Measurements from ENCODE around the gene MRPL50. TPM values are rescaled to one million over a fixed set of nuclear protein-coding genes. Genes with fewer than 3 reads are reported as not detected.

MRPL50 gene
- total RNA-seq, 1 experiment from 2014 or later: 20.0 TPM

GRCh38 chr9:101369286-101369685 is 29.1 kb downstream of the MRPL50 start:
- H3K14ac ChIP-seq (ENCODE audit: insufficient read depth, low read length): no peak overlapping the region
- no peak for DNase-seq
- no peaks in the 10 kb centered on the region for H3K36me3 Mint-ChIP-seq (ENCODE audit: insufficient read depth in 1 of 3, low read depth in 3 of 3)
- no peak overlapping the region for H2BK15ac ChIP-seq (ENCODE audit: low read depth, low read length)
- no peaks in the 10 kb centered on the region for H3K27me3 ChIP-seq (ENCODE audit: insufficient read depth, low read length)
- no peaks in the 10 kb centered on the region for H3K23me2 ChIP-seq (ENCODE audit: insufficient read length, low read depth, low read length, poor library complexity, severe bottlenecking)
- no peak overlapping the region for H2BK12ac ChIP-seq (ENCODE audit: insufficient read length, low read depth, low read length)
- no peak overlapping the region for H2BK20ac ChIP-seq (ENCODE audit: low read depth, low read length, poor library complexity, severe bottlenecking)
- no peak overlapping the region for H4K8ac ChIP-seq (replicated peaks; ENCODE audit: insufficient read length, low read depth, low read length)
- no peak overlapping the region for H4K91ac ChIP-seq (ENCODE audit: insufficient read length, low read depth, low read length)
- no peak overlapping the region for H3K23ac ChIP-seq (ENCODE audit: insufficient read length, low read depth, low read length)
- no peaks in the 10 kb centered on the region for H3K27me3 Mint-ChIP-seq (ENCODE audit: low read depth)
- no peak overlapping the region for H3K27ac Mint-ChIP-seq
- no peak overlapping the region for H2BK5ac ChIP-seq (ENCODE audit: insufficient read length, low read length)
- H3K9ac ChIP-seq (ENCODE audit: extremely low read depth, insufficient read length, low read length): no peak overlapping the region
- H3K79me2 ChIP-seq (ENCODE audit: insufficient read depth, low read length): no peaks in the 10 kb centered on the region
- H3K9me3 Mint-ChIP-seq: no peaks in the 10 kb centered on the region
- no peak overlapping the region for H2AK5ac ChIP-seq (ENCODE audit: insufficient read length, low read length)
- WGBS (ENCODE audit: extremely low coverage, insufficient read length, low lambda C conversion rate): no CpG with 5 or more reads among the region's 2 CpGs
- no peak overlapping the region for H3K56ac ChIP-seq (ENCODE audit: insufficient read length, low read depth, low read length)
- no peak overlapping the region for H2BK120ac ChIP-seq (ENCODE audit: low read depth, low read length, poor library complexity, severe bottlenecking)
- H3K27ac ChIP-seq (ENCODE audit: insufficient read length, low read depth, low read length): no peak overlapping the region
- H3K79me1 ChIP-seq (ENCODE audit: insufficient read depth, low read depth, low read length, poor library complexity, severe bottlenecking): no peaks in the 10 kb centered on the region
- no peak overlapping the region for H3K18ac ChIP-seq (ENCODE audit: insufficient read length, low read depth, low read length)
- no peak overlapping the region for H4K5ac ChIP-seq (ENCODE audit: insufficient read length, low read depth, low read length)
- H3K4me3 Mint-ChIP-seq: no peak overlapping the region
- H3K9me3 ChIP-seq (ENCODE audit: control insufficient read depth, low read depth, low read length): no peaks in the 10 kb centered on the region
- no peak overlapping the region for H3K4ac ChIP-seq (ENCODE audit: low read depth, low read length)
- no peaks in the 10 kb centered on the region for H4K20me1 ChIP-seq (ENCODE audit: control insufficient read depth, insufficient read depth, insufficient read length)
- H3K4me1 ChIP-seq (ENCODE audit: insufficient read depth, low read length): no peaks in the 10 kb centered on the region
- no peak overlapping the region for H3T11ph ChIP-seq (ENCODE audit: low read length)
- no peak overlapping the region for H3K4me2 ChIP-seq (ENCODE audit: insufficient read depth, insufficient read length, low read length)
- H3K4me1 Mint-ChIP-seq: peaks cover 4 to 7% of the 10 kb centered on the region in 2 experiments; a peak in 3 of 4 replicates
- TF ChIP-seq CTCF (conservative IDR thresholded peaks at IDR 0.05): no peak
- H2AFZ ChIP-seq (ENCODE audit: low read length): no peak overlapping the region

Data from H9 (cell line).